ENCODE results near the gene DTX3L.

DNA sequence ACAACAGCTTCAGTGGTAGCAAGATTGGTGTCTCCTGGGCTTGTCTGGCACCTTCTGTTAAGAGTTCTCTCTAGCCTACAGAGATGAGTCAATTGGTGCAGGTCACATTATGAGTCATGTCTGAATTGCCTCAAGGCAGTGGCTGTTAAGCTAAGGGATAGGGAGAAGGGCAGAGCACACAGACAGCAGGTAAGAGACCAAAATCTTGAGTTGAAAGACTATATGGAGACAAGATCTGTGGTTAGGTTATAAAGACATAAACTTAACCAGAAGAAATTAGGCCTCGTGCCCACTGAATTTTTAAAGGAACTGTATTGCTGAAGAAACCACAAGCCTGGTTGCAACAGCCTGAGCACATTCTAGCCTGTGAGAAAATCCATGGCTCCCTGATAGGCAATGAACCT lies 30.2 kb upstream of the DTX3L start:
- TF ChIP-seq, protein P1, sequence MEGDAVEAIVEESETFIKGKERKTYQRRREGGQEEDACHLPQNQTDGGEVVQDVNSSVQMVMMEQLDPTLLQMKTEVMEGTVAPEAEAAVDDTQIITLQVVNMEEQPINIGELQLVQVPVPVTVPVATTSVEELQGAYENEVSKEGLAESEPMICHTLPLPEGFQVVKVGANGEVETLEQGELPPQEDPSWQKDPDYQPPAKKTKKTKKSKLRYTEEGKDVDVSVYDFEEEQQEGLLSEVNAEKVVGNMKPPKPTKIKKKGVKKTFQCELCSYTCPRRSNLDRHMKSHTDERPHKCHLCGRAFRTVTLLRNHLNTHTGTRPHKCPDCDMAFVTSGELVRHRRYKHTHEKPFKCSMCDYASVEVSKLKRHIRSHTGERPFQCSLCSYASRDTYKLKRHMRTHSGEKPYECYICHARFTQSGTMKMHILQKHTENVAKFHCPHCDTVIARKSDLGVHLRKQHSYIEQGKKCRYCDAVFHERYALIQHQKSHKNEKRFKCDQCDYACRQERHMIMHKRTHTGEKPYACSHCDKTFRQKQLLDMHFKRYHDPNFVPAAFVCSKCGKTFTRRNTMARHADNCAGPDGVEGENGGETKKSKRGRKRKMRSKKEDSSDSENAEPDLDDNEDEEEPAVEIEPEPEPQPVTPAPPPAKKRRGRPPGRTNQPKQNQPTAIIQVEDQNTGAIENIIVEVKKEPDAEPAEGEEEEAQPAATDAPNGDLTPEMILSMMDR (conservative IDR thresholded peaks at IDR 0.05) = no peak
- TF ChIP-seq ZFX (IDR thresholded peaks at IDR 0.05) = no peak

Data from C4-2B (cell line).